Effector memory CD4-positive, alpha-beta T cell (primary cell): ENCODE data around the gene RAB37.

Source experiments
- DNase-seq, 3 donors: peaks; one replicate each; pipeline ENCODE4 v3.0.0-alpha.2; 2020
- H3K27ac ChIP-seq: 2 replicates; pipeline ENCODE4 v1.7.0; 2013; ENCODE audit warnings: mild to moderate bottlenecking, low read length, moderate library complexity; ENCODE audit not compliant: insufficient read depth, poor library complexity, severe bottlenecking
- H3K27me3 ChIP-seq: replicated peaks from 2 replicates; pipeline ENCODE4 v1.7.0; 2013; ENCODE audit warnings: mild to moderate bottlenecking, low read length; ENCODE audit not compliant: insufficient read depth, control insufficient read depth, poor library complexity, severe bottlenecking
- H3K36me3 ChIP-seq: 2 replicates; pipeline ENCODE4 v1.7.0; 2013; ENCODE audit warnings: mild to moderate bottlenecking, low read length, moderate library complexity; ENCODE audit not compliant: control insufficient read depth, insufficient read depth
- H3K4me1 ChIP-seq: 2 replicates; pipeline ENCODE4 v1.7.0; 2013; ENCODE audit warnings: low read length, mild to moderate bottlenecking; ENCODE audit not compliant: control insufficient read depth, insufficient read depth, poor library complexity, severe bottlenecking
- H3K4me3 ChIP-seq: 2 replicates; pipeline ENCODE4 v1.7.0; 2013; ENCODE audit warnings: low read length, low read depth, mild to moderate bottlenecking; ENCODE audit not compliant: insufficient read depth, poor library complexity, severe bottlenecking
- H3K9me3 ChIP-seq: 2 replicates; pipeline ENCODE4 v1.7.0; 2013; ENCODE audit warnings: mild to moderate bottlenecking, low read length, moderate library complexity; ENCODE audit not compliant: control insufficient read depth

Gene RAB37

GRCh38 chr17:74775409-74776043, 38.5 kb downstream of the RAB37 start:
- H3K4me1 ChIP-seq = peaks cover 37% of the 10 kb centered on the region

GRCh38 chr17:74776044-74776962, 39.2 kb downstream of the RAB37 start, which contains the start of gene NAT9:
Gene NAT9 (minus strand): TSS chr17:74776345. CDS start chr17:74775698, 647 bp downstream.
- H3K4me3 ChIP-seq = peak within 1 kb of the TSS; percentile 70
- no peaks in the 10 kb centered on the region for H3K9me3 ChIP-seq
- no peaks in the 10 kb centered on the region for H3K27me3 ChIP-seq
- H3K4me1 ChIP-seq = peaks cover 43% of the 10 kb centered on the region
- peak; percentile 96 to 98 (median 98) for DNase-seq
- H3K27ac ChIP-seq = peak within 1 kb of the TSS; percentile 74
- peaks cover 19% of the 10 kb centered on the region for H3K36me3 ChIP-seq

More at GRCh38 chr17:74775409-74776043, 38.5 kb downstream of the RAB37 start:
- no peak for DNase-seq
- Histone ChIP-seq H3K36me3 (peaks cover 25% of the 10 kb centered on the region), H3K27me3 (no peaks in the 10 kb centered on the region), H3K27ac (peak overlapping the region; percentile 74), H3K9me3 (no peaks in the 10 kb centered on the region), H3K4me3 (peak overlapping the region; percentile 70)

GRCh38 chr17:74776990-74777389, 39.9 kb downstream of the RAB37 start:
- peaks cover 46% of the 10 kb centered on the region for H3K4me1 ChIP-seq
- H3K36me3 ChIP-seq = peaks cover 12% of the 10 kb centered on the region
- H3K27me3 ChIP-seq = no peaks in the 10 kb centered on the region
- no peak for DNase-seq
- H3K9me3 ChIP-seq = no peaks in the 10 kb centered on the region
- H3K27ac ChIP-seq = peak overlapping the region; percentile 74
- H3K4me3 ChIP-seq = peak overlapping the region; percentile 70

GRCh38 chr17:74777901-74778515, 41.0 kb downstream of the RAB37 start:
- DNase-seq = no peak
- no peak overlapping the region for H3K4me3 ChIP-seq

GRCh38 chr17:74778960-74779359, 41.9 kb downstream of the RAB37 start:
- Histone ChIP-seq H3K36me3 (peaks cover 3% of the 10 kb centered on the region), H3K4me1 (peaks cover 49% of the 10 kb centered on the region), H3K27me3 (no peaks in the 10 kb centered on the region), H3K27ac (peak overlapping the region; percentile 66), H3K4me3 (no peak overlapping the region), H3K9me3 (no peaks in the 10 kb centered on the region)
- DNase-seq = no peak

More at GRCh38 chr17:74777901-74778515, 41.0 kb downstream of the RAB37 start:
- H3K36me3 ChIP-seq = peaks cover 5% of the 10 kb centered on the region
- no peaks in the 10 kb centered on the region for H3K27me3 ChIP-seq
- no peak overlapping the region for H3K27ac ChIP-seq
- H3K9me3 ChIP-seq = no peaks in the 10 kb centered on the region
- H3K4me1 ChIP-seq = peaks cover 49% of the 10 kb centered on the region

- no peaks in the 10 kb centered on the region for H3K27me3 ChIP-seq
- H3K4me1 ChIP-seq = peaks cover 49% of the 10 kb centered on the region
- DNase-seq = no peak
- H3K36me3 ChIP-seq = peaks cover 3% of the 10 kb centered on the region
- no peaks in the 10 kb centered on the region for H3K9me3 ChIP-seq
- peak overlapping the region; percentile 66 for H3K27ac ChIP-seq
- peak overlapping the region; percentile 6 for H3K4me3 ChIP-seq
These were observed 42.4 kb downstream of the RAB37 start for GRCh38 chr17:74779501-74779900.

- H3K4me1 ChIP-seq = peaks cover 49% of the 10 kb centered on the region
- peak overlapping the region; percentile 6 for H3K4me3 ChIP-seq
- peak overlapping the region; percentile 66 for H3K27ac ChIP-seq
- H3K36me3 ChIP-seq = peaks cover 3% of the 10 kb centered on the region
- peak; percentile 25 to 59 (median 41) for DNase-seq
- H3K27me3 ChIP-seq = no peaks in the 10 kb centered on the region
- no peaks in the 10 kb centered on the region for H3K9me3 ChIP-seq
These were observed 42.9 kb downstream of the RAB37 start for GRCh38 chr17:74779948-74780400.

- Histone ChIP-seq H3K27me3 (no peaks in the 10 kb centered on the region), H3K36me3 (peaks cover 3% of the 10 kb centered on the region), H3K4me1 (peaks cover 43% of the 10 kb centered on the region), H3K9me3 (no peaks in the 10 kb centered on the region), H3K27ac (peak overlapping the region; percentile 66), H3K4me3 (peak overlapping the region; percentile 6)
- no peak for DNase-seq
These were observed 43.6 kb downstream of the RAB37 start for GRCh38 chr17:74780443-74781238.

- Histone ChIP-seq H3K36me3 (peaks cover 7% of the 10 kb centered on the region), H3K27ac (no peak overlapping the region), H3K9me3 (no peaks in the 10 kb centered on the region), H3K4me3 (no peak overlapping the region), H3K4me1 (peaks cover 31% of the 10 kb centered on the region), H3K27me3 (no peaks in the 10 kb centered on the region)
- DNase-seq = no peak
These were observed 45.5 kb downstream of the RAB37 start for GRCh38 chr17:74782571-74782970.
